Neutrophil (primary cell): ENCODE measurements around the gene MEAK7.

Source experiments
- H3K27ac ChIP-seq: fragments of 200-600 bp; sonication (generic); 2 replicates; pipeline ENCODE4 v1.5.1; 2016; ENCODE audit warnings: mild to moderate bottlenecking, moderate library complexity
- H3K27me3 ChIP-seq: fragments of 200-600 bp; sonication (generic); 2 replicates; pipeline ENCODE4 v1.6.0; 2016; ENCODE audit warnings: mild to moderate bottlenecking
- H3K36me3 ChIP-seq: fragments of 200-600 bp; sonication (generic); 2 replicates; pipeline ENCODE4 v1.5.1; 2017
- H3K4me1 ChIP-seq, 2 experiments: fragments of 200-600 bp in 1 of 2; sonication (generic) in 1 of 2; 1 replicate in 1 of 2; 2 replicates in 1 of 2; pipeline versions ENCODE4 v1.5.1 to v1.6.1; 2013 to 2016; ENCODE audit warnings: low read depth in 1 of 2, low read length in 1 of 2, mild to moderate bottlenecking in 1 of 2, moderate library complexity in 1 of 2; ENCODE audit not compliant: control insufficient read depth in 1 of 2, insufficient read depth in 1 of 2
- H3K4me3 ChIP-seq, 2 experiments: fragments of 200-600 bp in 1 of 2; sonication (generic) in 1 of 2; 1 replicate in 1 of 2; 2 replicates in 1 of 2; pipeline ENCODE4 v1.5.1; 2013 to 2016; ENCODE audit warnings: low read depth in 1 of 2, low read length in 1 of 2, mild to moderate bottlenecking in 1 of 2, moderate library complexity in 1 of 2
- H3K9me3 ChIP-seq: fragments of 200-600 bp; sonication (generic); 2 replicates; pipeline ENCODE4 v1.5.1; 2016
- CTCF ChIP-seq: fragments of 200-600 bp; sonication (generic); IDR thresholded peaks from 2 replicates; pipeline ENCODE4 v1.5.1; 2016; ENCODE audit warnings: antibody characterized with exemption

The MEAK7 gene

GRCh38 chr16:84502075-84502474 lies 2.4 kb downstream of the MEAK7 start:
- Histone ChIP-seq H3K9me3 (no peaks in the 10 kb centered on the region), H3K4me1 (peaks cover 28% of the 10 kb centered on the region in 2 experiments), H3K36me3 (peaks cover 9% of the 10 kb centered on the region), H3K27me3 (no peaks in the 10 kb centered on the region), H3K4me3 (no peak overlapping the region), H3K27ac (no peak overlapping the region)
- no peak for TF ChIP-seq CTCF

GRCh38 chr16:84501077-84501735 lies 3.3 kb downstream of the MEAK7 start:
- Histone ChIP-seq H3K9me3 (no peaks in the 10 kb centered on the region), H3K4me3 (no peak overlapping the region), H3K36me3 (peaks cover 13% of the 10 kb centered on the region), H3K27me3 (no peaks in the 10 kb centered on the region), H3K27ac (no peak overlapping the region), H3K4me1 (peaks cover 20 to 24% of the 10 kb centered on the region in 2 experiments)
- no peak for TF ChIP-seq CTCF

GRCh38 chr16:84500531-84500930 lies 3.9 kb downstream of the MEAK7 start:
- Histone ChIP-seq H3K27ac (no peak overlapping the region), H3K27me3 (no peaks in the 10 kb centered on the region), H3K36me3 (peaks cover 18% of the 10 kb centered on the region), H3K9me3 (no peaks in the 10 kb centered on the region), H3K4me3 (no peak overlapping the region), H3K4me1 (peaks cover 14 to 17% of the 10 kb centered on the region in 2 experiments)
- no peak for TF ChIP-seq CTCF

GRCh38 chr16:84499638-84500037 lies 4.8 kb downstream of the MEAK7 start:
- peaks cover 21% of the 10 kb centered on the region for H3K36me3 ChIP-seq
- H3K27me3 ChIP-seq = no peaks in the 10 kb centered on the region
- H3K27ac ChIP-seq = no peak overlapping the region
- no peak for TF ChIP-seq CTCF
- no peak overlapping the region for H3K4me3 ChIP-seq
- H3K9me3 ChIP-seq = no peaks in the 10 kb centered on the region
- peaks cover 5 to 10% of the 10 kb centered on the region in 2 experiments for H3K4me1 ChIP-seq

GRCh38 chr16:84498859-84499620 lies 5.4 kb downstream of the MEAK7 start:
- H3K27ac ChIP-seq = no peak overlapping the region

More at GRCh38 chr16:84498859-84499620, 5.4 kb downstream of the MEAK7 start:
- no peak for TF ChIP-seq CTCF
- peaks cover 21% of the 10 kb centered on the region for H3K36me3 ChIP-seq
- no peaks in the 10 kb centered on the region for H3K9me3 ChIP-seq
- no peaks in the 10 kb centered on the region for H3K27me3 ChIP-seq
- H3K4me3 ChIP-seq = no peak overlapping the region
- peaks cover 4% of the 10 kb centered on the region in 2 experiments for H3K4me1 ChIP-seq
